Renal pelvis (tissue), 4 donors: Measurements from ENCODE around the gene ASB15. TPM values are rescaled to one million over a fixed set of nuclear protein-coding genes. Genes with fewer than 3 reads are reported as not detected.

Source experiments
- DNase-seq: peaks from one replicate; pipeline ENCODE4 v3.0.0-alpha.2; 2013
- polyA plus RNA-seq, 3 donors: library from polyadenylated mRNA; unstranded; fragments of 120-200 nt; gene quantifications; one replicate each; pipeline ENCODE4 v1.2.1, GENCODE V29; 2013; ENCODE audit not compliant: insufficient read length in 3 of 3

The ASB15 gene
- polyA plus RNA-seq, 3 donors: 1.8 to 2.1 (median 1.9) TPM

DNA sequence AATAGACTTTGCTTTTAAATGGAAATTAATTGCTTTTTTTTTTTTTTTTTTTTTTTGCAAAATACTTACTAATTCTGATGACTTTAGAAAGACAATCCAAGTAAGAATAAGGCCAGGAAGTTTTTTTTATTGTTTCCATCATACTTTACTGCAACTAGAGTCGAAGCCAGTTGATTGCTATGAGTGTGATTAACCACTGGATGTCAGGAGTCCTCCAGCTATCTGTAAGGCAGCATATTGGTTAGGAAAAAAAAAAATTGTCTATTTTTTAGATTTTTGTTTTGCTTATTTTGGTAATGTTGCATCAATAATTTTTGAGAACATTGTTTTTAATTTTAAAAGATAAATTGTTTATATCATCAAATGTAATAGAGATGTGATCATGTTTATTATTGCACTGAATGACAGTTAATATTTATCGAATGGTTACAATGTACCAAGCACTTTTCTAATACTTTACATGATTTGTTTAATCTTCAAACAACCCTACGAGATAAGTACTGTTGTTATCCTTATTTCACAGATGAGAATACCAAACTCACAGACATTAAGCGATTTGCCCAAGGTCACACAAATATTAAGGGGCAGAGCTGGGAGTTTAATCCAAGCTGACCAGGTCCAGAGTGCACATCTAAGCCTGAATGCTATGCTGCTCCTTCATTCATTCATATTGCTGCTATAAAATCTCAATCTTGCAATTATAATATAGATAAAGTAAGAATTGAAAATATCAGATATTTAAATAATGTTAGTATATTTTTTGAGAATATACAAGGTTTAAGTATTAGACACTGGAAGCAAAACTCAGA is 34.1 kb downstream of the ASB15 start:
- no peak for DNase-seq

- no peak for DNase-seq
Observed at GRCh38 chr7:123637203-123637602, 35.6 kb downstream of the ASB15 start.

DNA sequence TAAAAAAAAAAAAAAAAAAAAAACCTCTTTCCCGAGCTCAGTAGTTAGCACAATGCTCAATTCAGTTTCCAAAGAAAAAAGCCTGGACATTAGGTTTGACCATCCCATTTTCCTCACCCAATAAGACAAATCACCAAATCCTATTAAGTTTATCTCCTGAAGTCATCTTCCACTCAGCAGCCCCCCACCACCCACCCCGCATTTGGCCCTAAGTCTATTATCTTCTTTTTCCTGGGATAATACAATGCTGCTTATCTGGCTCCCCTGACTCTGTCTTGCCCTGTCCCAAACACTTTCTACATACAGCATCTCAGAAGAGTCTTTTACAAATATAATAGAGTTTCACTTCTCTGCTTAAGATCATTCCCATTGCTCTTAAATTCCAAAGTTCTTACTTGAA is 36.3 kb downstream of the ASB15 start:
- no peak for DNase-seq

DNA sequence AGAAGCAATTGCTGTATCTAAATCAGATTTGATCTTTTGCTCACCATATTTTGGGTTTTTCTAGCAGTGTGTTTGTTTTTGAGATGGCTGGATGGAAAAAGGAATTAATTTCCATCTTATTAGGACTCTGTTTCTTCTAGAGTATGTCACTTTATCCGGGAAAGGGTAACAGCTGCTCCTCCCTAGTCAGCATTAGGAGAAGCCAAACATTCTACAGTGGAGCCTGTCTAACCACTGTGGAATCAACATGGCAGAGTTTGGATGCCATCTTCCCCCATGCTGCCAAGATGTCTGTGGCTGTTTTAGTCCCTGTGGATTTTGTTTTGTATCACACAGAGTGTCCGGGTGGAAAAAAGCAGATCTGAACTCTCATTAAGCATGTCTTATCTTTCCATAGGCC is 38.0 kb downstream of the ASB15 start:
- DNase-seq: no peak

GRCh38 chr7:123640583-123640982 is 39.0 kb downstream of the ASB15 start:
- DNase-seq: no peak

DNA sequence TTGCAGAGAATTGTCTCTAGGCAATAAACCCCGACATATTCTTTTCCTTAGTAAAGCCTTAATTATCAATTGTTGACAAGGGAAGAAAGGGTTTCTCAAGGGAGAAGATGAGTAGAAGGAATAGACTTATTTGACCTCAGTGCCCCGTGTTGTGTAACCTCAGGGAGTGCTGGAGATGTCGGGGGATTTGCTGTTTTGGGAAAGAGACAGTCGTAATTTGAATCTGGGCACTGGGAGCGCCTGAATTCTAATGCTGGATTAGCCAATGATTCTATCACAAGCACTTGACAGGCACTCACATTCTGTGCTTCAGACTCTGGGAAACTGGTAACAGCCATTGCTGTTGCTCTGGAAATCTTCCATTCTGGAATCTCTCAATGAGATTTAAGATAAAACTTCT is 40.3 kb downstream of the ASB15 start:
- no peak for DNase-seq

GRCh38 chr7:123643495-123644441 is 42.1 kb downstream of the ASB15 start:
- peak; percentile 53 for DNase-seq

DNA sequence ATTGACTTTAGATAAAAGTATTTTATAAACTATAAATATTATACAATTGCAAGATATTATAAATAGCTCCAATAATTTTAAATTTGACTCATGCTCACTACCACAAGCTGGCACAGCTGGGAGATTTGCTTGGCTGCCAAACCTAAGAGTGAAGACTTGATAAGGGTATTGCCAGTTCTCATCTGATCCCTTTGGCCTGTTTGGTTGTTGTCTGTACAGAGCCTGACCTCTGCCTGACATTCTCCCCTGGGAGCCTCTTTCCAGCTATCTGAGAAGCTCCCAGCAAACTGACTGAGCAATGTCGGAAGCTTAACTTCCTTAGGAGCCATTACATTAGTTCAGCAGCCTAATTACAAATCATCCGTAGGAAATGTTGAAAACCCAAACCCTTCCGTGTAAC is 43.9 kb downstream of the ASB15 start:
- no peak for DNase-seq

- DNase-seq: no peak
Observed at GRCh38 chr7:123647106-123647730, 45.6 kb downstream of the ASB15 start.

GRCh38 chr7:123649964-123650363 is 48.3 kb downstream of the ASB15 start:
- DNase-seq: no peak

- DNase-seq: no peak
Observed at GRCh38 chr7:123650595-123650994, 49.0 kb downstream of the ASB15 start.

- DNase-seq: no peak
Observed at GRCh38 chr7:123652406-123652805, 50.8 kb downstream of the ASB15 start.

GRCh38 chr7:123653162-123653561 is 51.5 kb downstream of the ASB15 start:
- no peak for DNase-seq

GRCh38 chr7:123655614-123656013 is 54.0 kb downstream of the ASB15 start, which contains the start of gene LMOD2:
TSS of gene LMOD2 (plus strand) at chr7:123655866. CDS start at chr7:123655964, 98 bp downstream.
- no peak for DNase-seq

DNA sequence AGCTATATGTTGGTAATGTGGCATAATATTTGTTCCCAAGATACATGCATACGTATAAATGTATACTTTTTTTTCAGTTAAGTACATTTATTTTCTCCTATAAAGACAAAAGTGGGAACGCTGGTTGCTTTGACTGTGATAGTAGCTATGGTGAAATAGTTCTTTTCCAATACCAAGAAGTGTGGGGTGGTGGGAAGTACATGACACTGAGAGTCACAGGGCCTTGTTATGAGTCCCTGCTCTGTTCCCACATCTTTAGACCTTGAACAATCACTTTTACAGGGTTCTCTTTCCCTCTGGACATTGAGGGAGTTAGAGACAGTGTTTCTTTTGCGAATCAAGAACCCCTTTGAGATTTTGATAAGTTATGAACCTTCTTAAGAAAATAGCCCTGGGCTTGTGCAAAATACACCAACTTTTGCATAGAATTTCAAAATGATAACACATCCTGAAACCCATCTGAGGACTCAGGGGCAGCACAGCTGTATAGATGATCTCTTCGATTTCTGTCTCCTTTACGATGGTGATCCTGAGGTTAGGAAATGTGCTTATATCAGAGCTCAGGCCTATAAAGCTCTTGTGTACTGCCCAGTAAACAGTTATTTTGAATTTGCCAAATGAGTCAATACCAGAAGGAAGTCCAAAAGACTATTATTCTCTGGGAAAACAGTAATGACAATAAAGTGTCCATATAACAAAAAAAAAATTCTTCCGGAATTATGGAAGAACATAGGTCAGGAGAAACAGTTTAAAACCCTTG is 55.1 kb downstream of the ASB15 start:
- no peak for DNase-seq

DNA sequence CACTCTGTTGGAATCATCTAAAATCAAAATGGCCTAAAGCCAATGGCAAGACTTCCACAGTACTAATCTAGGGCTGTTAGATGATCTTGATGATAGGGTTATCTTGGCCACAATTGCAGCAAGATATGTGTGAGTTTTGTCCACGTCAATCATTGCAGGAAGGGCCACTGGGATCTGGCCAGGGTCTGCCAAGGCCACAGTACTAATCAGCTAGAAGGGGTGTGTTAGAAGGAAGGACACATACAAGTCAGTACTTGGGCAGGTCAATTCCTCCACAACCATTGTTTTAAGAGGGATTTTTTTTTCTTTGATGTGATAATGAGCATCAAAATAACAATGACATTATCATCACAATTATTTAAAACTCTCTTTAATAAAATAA is 55.7 kb downstream of the ASB15 start:
- DNase-seq: no peak

GRCh38 chr7:123658023-123658422 is 56.4 kb downstream of the ASB15 start:
- DNase-seq: no peak

DNA sequence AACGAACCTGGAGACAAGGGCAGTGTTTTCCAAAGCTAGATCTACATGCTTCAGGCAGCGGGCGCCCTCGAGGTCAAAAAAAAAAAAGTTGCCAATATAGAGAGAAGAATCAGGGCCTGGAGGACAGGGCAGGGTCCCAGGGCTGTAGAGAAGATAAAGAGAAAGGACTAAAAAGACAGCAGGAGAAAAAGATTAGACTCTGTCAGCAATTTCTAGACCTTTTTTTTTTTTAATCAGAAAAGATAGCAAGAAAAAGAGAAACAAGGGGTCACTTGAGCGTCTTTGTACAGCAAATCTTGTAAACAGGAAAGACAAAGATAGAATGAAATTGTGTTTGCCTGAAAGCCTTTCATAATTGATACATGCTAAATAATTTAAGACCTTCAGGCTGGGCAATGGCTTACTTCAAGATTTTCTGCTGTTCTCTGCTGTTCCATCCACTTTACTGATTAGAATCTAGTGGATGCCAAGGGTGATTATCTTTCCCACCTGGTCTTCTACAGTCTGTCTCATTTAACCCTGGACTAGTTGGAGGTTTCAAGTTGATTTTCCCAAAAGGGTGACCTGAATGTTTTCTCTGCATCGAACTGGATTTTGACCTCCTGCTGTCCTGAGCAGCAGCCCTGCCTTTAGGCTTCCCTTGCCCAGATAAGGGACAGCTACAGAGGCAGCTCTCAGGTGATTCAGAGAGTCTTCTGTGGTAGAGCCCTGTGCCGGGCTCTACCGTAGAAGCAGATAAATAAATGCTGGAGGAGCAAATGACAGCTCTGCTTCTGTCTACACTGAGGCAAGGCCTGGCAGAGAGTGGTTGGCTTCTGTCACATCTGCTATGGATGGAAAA is 59.1 kb downstream of the ASB15 start:
- DNase-seq: no peak

DNA sequence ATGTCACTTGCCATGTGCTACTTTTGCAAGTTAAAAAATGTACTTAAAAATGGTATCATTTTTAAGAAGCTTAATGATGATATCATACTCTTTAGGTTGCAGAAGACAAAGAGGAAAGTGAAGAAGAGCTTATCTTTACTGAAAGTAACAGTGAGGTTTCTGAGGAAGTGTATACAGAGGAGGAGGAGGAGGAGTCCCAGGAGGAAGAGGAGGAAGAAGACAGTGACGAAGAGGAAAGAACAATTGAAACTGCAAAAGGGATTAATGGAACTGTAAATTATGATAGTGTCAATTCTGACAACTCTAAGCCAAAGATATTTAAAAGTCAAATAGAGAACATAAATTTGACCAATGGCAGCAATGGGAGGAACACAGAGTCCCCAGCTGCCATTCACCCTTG is 60.1 kb downstream of the ASB15 start:
- no peak for DNase-seq

DNA sequence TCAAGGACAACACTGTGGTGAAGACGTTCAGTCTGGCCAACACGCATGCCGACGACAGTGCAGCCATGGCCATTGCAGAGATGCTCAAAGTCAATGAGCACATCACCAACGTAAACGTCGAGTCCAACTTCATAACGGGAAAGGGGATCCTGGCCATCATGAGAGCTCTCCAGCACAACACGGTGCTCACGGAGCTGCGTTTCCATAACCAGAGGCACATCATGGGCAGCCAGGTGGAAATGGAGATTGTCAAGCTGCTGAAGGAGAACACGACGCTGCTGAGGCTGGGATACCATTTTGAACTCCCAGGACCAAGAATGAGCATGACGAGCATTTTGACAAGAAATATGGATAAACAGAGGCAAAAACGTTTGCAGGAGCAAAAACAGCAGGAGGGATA is 60.7 kb downstream of the ASB15 start:
- no peak for DNase-seq

DNA sequence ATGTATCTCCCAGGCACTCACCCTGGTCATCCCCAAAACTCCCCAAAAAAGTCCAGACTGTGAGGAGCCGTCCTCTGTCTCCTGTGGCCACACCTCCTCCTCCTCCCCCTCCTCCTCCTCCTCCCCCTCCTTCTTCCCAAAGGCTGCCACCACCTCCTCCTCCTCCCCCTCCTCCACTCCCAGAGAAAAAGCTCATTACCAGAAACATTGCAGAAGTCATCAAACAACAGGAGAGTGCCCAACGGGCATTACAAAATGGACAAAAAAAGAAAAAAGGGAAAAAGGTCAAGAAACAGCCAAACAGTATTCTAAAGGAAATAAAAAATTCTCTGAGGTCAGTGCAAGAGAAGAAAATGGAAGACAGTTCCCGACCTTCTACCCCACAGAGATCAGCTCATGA is 61.1 kb downstream of the ASB15 start:
- no peak for DNase-seq
